H1 (cell line): Measurements from ENCODE around the gene CNDP1. TPM values are rescaled to one million over a fixed set of nuclear protein-coding genes. Genes with fewer than 3 reads are reported as not detected.

Source experiments
- CTCF ChIA-PET: fragments of 300-600 bp; sonication (Branson Sonifier 250); formaldehyde crosslinking; loops from one replicate; lab custom pipeline; 2021; ENCODE audit not compliant: partially characterized antibody; lab: Charles Lee
- POLR2A ChIA-PET: fragments of 300-600 bp; sonication (Branson Sonifier 250); formaldehyde crosslinking; loops from one replicate; lab custom pipeline; 2021; ENCODE audit warnings: inconsistent platforms; ENCODE audit not compliant: partially characterized antibody; lab: Charles Lee
- DNase-seq, 2 experiments: peaks; one replicate each; pipeline versions ENCODE4 v3.0.0 to v3.0.0-alpha.2; 2010 to 2022; ENCODE audit warnings: low spot score in 2 of 2, low read depth in 1 of 2, mixed read lengths in 1 of 2
- FAIRE-seq: peaks from 2 replicates; lab custom pipeline; 2011; peaks lifted over from hg19 to GRCh38; lab: Jason Lieb, UNC
- H2AFZ ChIP-seq: 2 replicates; pipeline ENCODE4 v1.8.1; 2012; ENCODE audit warnings: low read length, inconsistent platforms
- H2AK5ac ChIP-seq: 2 replicates; pipeline ENCODE4 v1.6.1; 2013; ENCODE audit warnings: low read depth, low read length
- H2BK120ac ChIP-seq: replicated peaks from 2 replicates; pipeline ENCODE3; 2013; ENCODE audit warnings: low read depth, low read length, inconsistent platforms
- H2BK12ac ChIP-seq: 2 replicates; pipeline ENCODE4 v1.6.1; 2013; ENCODE audit warnings: low read depth, low read length
- H2BK15ac ChIP-seq: 2 replicates; pipeline ENCODE4 v1.6.1; 2013; ENCODE audit warnings: low read length
- H2BK20ac ChIP-seq: 2 replicates; pipeline ENCODE4 v1.6.1; 2013; ENCODE audit warnings: low read length
- H2BK5ac ChIP-seq: 2 replicates; pipeline ENCODE4 v1.6.1; 2013; ENCODE audit warnings: low read depth, low read length
- H3K14ac ChIP-seq: 2 replicates; pipeline ENCODE4 v1.6.1; 2013; ENCODE audit warnings: inconsistent platforms; ENCODE audit not compliant: insufficient read length
- H3K18ac ChIP-seq: 2 replicates; pipeline ENCODE4 v1.6.1; 2013; ENCODE audit warnings: low read length; ENCODE audit errors: extremely low read depth
- H3K23ac ChIP-seq: 2 replicates; pipeline ENCODE4 v1.6.1; 2013; ENCODE audit warnings: inconsistent platforms; ENCODE audit not compliant: insufficient read length
- H3K23me2 ChIP-seq: 2 replicates; pipeline ENCODE4 v1.6.1; 2013; ENCODE audit warnings: low read depth, low read length
- H3K27ac ChIP-seq: 2 replicates; pipeline ENCODE4 v1.6.1; 2011; ENCODE audit warnings: low read depth, low read length, inconsistent platforms
- H3K27me3 ChIP-seq, 4 experiments: replicated peaks in 1 of 4; 1 replicate in 1 of 4; 2 replicates in 3 of 4; pipeline versions ENCODE4 v1.6.1 to v1.8.1; 2011 to 2013; ENCODE audit warnings: low read length in 3 of 4, mild to moderate bottlenecking in 3 of 4, inconsistent platforms in 2 of 4, mixed read lengths in 2 of 4, moderate library complexity in 1 of 4; ENCODE audit not compliant: control insufficient read depth in 3 of 4, insufficient read depth in 3 of 4; ENCODE audit errors: extremely low read depth in 1 of 4
- H3K36me3 ChIP-seq, 4 experiments: 2 replicates each; pipeline versions ENCODE4 v1.6.1 to v1.8.1; 2011 to 2013; ENCODE audit warnings: mild to moderate bottlenecking in 4 of 4, low read length in 3 of 4, moderate library complexity in 2 of 4, control low read depth in 1 of 4, inconsistent platforms in 1 of 4; ENCODE audit not compliant: insufficient read depth in 4 of 4, control insufficient read depth in 2 of 4
- H3K4ac ChIP-seq: replicated peaks from 2 replicates; pipeline ENCODE3; 2013; ENCODE audit warnings: low read length, low read depth, mixed read lengths, inconsistent platforms; ENCODE audit not compliant: insufficient read length
- H3K4me1 ChIP-seq, 4 experiments: replicated peaks in 1 of 4; 1 replicate in 1 of 4; 2 replicates in 3 of 4; pipeline versions ENCODE4 v1.6.1 to v1.8.1; 2011 to 2013; ENCODE audit warnings: low read length in 3 of 4, inconsistent platforms in 2 of 4, mixed read lengths in 1 of 4; ENCODE audit not compliant: insufficient read depth in 4 of 4, control insufficient read depth in 3 of 4
- H3K4me2 ChIP-seq, 2 experiments: 2 replicates each; pipeline versions ENCODE4 v1.6.1 to v1.8.1; 2011 to 2013; ENCODE audit warnings: low read depth in 2 of 2, low read length in 2 of 2, control low read depth in 1 of 2, inconsistent platforms in 1 of 2, mild to moderate bottlenecking in 1 of 2; ENCODE audit not compliant: insufficient read depth in 1 of 2
- H3K4me3 ChIP-seq, 4 experiments: fragments of 200-600, 300-600 bp in 1 of 4; sonication (generic), shearing (Covaris generic), sonication (Bioruptor Twin) in 1 of 4; 2 replicates each; pipeline versions ENCODE4 v1.5.1 to v1.8.1; 2011 to 2016; ENCODE audit warnings: low read length in 4 of 4, low read depth in 3 of 4, control low read depth in 2 of 4, inconsistent platforms in 2 of 4, mild to moderate bottlenecking in 2 of 4, mixed read lengths in 1 of 4, moderate library complexity in 1 of 4; ENCODE audit not compliant: insufficient read depth in 2 of 4; ENCODE audit errors: extremely low read depth in 1 of 4
- H3K56ac ChIP-seq: replicated peaks from 2 replicates; pipeline ENCODE3; 2013; ENCODE audit warnings: low read depth, mild to moderate bottlenecking, mixed read lengths, low read length, inconsistent platforms; ENCODE audit not compliant: insufficient read length
- H3K79me1 ChIP-seq: 2 replicates; pipeline ENCODE4 v1.6.1; 2013; ENCODE audit warnings: low read depth, low read length, control low read depth
- H3K79me2 ChIP-seq, 2 experiments: 2 replicates each; pipeline versions ENCODE4 v1.6.1 to v1.8.1; 2012 to 2013; ENCODE audit warnings: low read length in 2 of 2, mild to moderate bottlenecking in 2 of 2, inconsistent platforms in 1 of 2; ENCODE audit not compliant: insufficient read depth in 2 of 2, control insufficient read depth in 1 of 2
- H3K9ac ChIP-seq, 4 experiments: replicated peaks in 1 of 4; 1 replicate in 1 of 4; 2 replicates in 3 of 4; pipeline versions ENCODE4 v1.6.1 to v1.8.1; 2011 to 2013; ENCODE audit warnings: low read depth in 3 of 4, low read length in 3 of 4, control low read depth in 2 of 4, mild to moderate bottlenecking in 2 of 4, moderate library complexity in 2 of 4, inconsistent platforms in 1 of 4; ENCODE audit errors: extremely low read depth in 1 of 4
- H3K9me3 ChIP-seq, 2 experiments: 2 replicates each; pipeline versions ENCODE4 v1.6.1 to v1.8.1; 2012 to 2013; ENCODE audit warnings: mild to moderate bottlenecking in 2 of 2, moderate library complexity in 2 of 2, control low read depth in 1 of 2, inconsistent platforms in 1 of 2, low read depth in 1 of 2, low read length in 1 of 2, mixed read lengths in 1 of 2; ENCODE audit not compliant: insufficient read depth in 2 of 2
- H4K20me1 ChIP-seq, 2 experiments: replicated peaks in 1 of 2; 2 replicates each; pipeline versions ENCODE3 to v1.8.1; 2011 to 2013; ENCODE audit warnings: inconsistent platforms in 2 of 2, low read length in 2 of 2, mild to moderate bottlenecking in 1 of 2; ENCODE audit not compliant: insufficient read depth in 2 of 2, control insufficient read depth in 1 of 2
- H4K5ac ChIP-seq: 2 replicates; pipeline ENCODE4 v1.6.1; 2013; ENCODE audit warnings: low read length, low read depth, mixed read lengths, inconsistent platforms; ENCODE audit not compliant: insufficient read length
- H4K8ac ChIP-seq: 2 replicates; pipeline ENCODE4 v1.8.0; 2013; ENCODE audit warnings: mild to moderate bottlenecking, moderate library complexity, low read length, inconsistent platforms; ENCODE audit not compliant: insufficient read depth; ENCODE audit errors: extremely low read depth
- H4K91ac ChIP-seq: replicated peaks from 2 replicates; pipeline ENCODE3; 2013; ENCODE audit warnings: low read length, mixed read lengths, inconsistent platforms; ENCODE audit not compliant: insufficient read length
- BACH1 ChIP-seq: IDR thresholded peaks from 2 replicates; pipeline ENCODE4 v1.6.1; 2012; ENCODE audit warnings: low read length, improper control_type of control experiment
- CTBP2 ChIP-seq: IDR thresholded peaks from 2 replicates; pipeline ENCODE4 v1.7.0; 2011; ENCODE audit warnings: borderline replicate concordance, mild to moderate bottlenecking, moderate library complexity, mixed read lengths, low read length; ENCODE audit not compliant: insufficient read depth, insufficient read length
- E2F6 ChIP-seq: IDR thresholded peaks from 2 replicates; pipeline ENCODE4 v1.6.1; 2012; ENCODE audit warnings: inconsistent platforms
- RAD21 ChIP-seq, 2 experiments: IDR thresholded peaks in 1 of 2; conservative IDR thresholded peaks in 1 of 2; 2 replicates each; pipeline ENCODE4 v1.6.1; 2011; ENCODE audit warnings: low read depth in 2 of 2, low read length in 2 of 2, improper control_type of control experiment in 1 of 2, inconsistent platforms in 1 of 2, mild to moderate bottlenecking in 1 of 2, moderate library complexity in 1 of 2
- RNF2 ChIP-seq: fragments of 200-900, 300-1000 bp; sonication (generic); IDR thresholded peaks from 2 replicates; pipeline ENCODE4 v1.7.1; 2016; ENCODE audit warnings: borderline replicate concordance, low read depth, mild to moderate bottlenecking, antibody characterized with exemption, low read length; ENCODE audit not compliant: poor library complexity, severe bottlenecking; ENCODE audit errors: missing control alignments
- RXRA ChIP-seq: IDR thresholded peaks from 2 replicates; pipeline ENCODE4 v1.6.1; 2011; ENCODE audit warnings: low read depth, mild to moderate bottlenecking, low read length, moderate library complexity; ENCODE audit not compliant: insufficient read depth
- WGBS, 2 experiments: shearing (Covaris generic) in 1 of 2; methylation state at CpG; one replicate each; pipeline versions ENCODE4 v1.1.6 to v1.1.7; 2013 to 2015; ENCODE audit warnings: low lambda C conversion rate in 2 of 2, mixed read lengths in 2 of 2, inconsistent platforms in 1 of 2, low coverage in 1 of 2, missing lambda C conversion rate in 1 of 2; ENCODE audit not compliant: insufficient replicate concordance in 2 of 2, insufficient coverage in 1 of 2, insufficient read length in 1 of 2; ENCODE audit errors: extremely low coverage in 1 of 2, missing lambda C conversion rate in 1 of 2; 5-methylcytosine and 5-hydroxymethylcytosine counted together
- polyA plus RNA-seq, 7 experiments: library from polyadenylated mRNA; depleted of rRNA in 3 of 7; stranded (reverse) in 5 of 7; unstranded in 2 of 7; fragments of >200 nt in 5 of 7; fragments of 200-250 nt in 2 of 7; gene quantifications; 1 replicate in 5 of 7; 2 replicates in 1 of 7; 4 replicates in 1 of 7; pipeline versions ENCODE4 v1.2.1 to v1.2.3, GENCODE V29; 2011 to 2013; ENCODE audit warnings: missing spikeins in 2 of 7, mixed read lengths in 2 of 7
- total RNA-seq: library from RNA; stranded (reverse); fragmentation: NEBNext Ultra II Directional; extraction: Animal tissue kit (Norgen Biotek cat#: 25700); gene quantifications from 2 replicates; pipeline ENCODE4 v1.2.1, GENCODE V29; 2021
- TF ChIP-seq, protein P1 (sequence below): IDR thresholded peaks from 2 replicates; pipeline ENCODE4 v1.6.1; 2012; ENCODE audit warnings: low read length, inconsistent platforms

The CNDP1 gene
- total and polyA plus RNA-seq, 2 of the 8 experiments (the other 6 are each of a cell fraction or from before 2014, with no cell fraction given) = 0.09 TPM; not detected in 1

GRCh38 chr18:74622072-74622471 is 87.8 kb downstream of the CNDP1 start:
- no peak overlapping the region for H3K56ac ChIP-seq
- no peak overlapping the region for H3K18ac ChIP-seq
- no peak overlapping the region for H3K23ac ChIP-seq
- CTCF ChIA-PET = interaction anchor here (0.6 kb wide), 2 partner anchors 359 to 510 kb away, joined by 3 read pairs; no protein-coding TSS in a partner anchor
- 84% methylated on average over 9 of the region's 9 CpGs; no CpG with 5 or more reads in 1 of the 2 experiments for WGBS, 2 experiments
- H4K5ac ChIP-seq = no peak overlapping the region
- H2BK20ac ChIP-seq = no peak overlapping the region
- no peak overlapping the region for H2AFZ ChIP-seq
- H4K91ac ChIP-seq = no peak overlapping the region
- DNase-seq = no peak
- no peaks in the 10 kb centered on the region; a peak in 1 of 8 replicates for H3K36me3 ChIP-seq
- H3K9me3 ChIP-seq = no peaks in the 10 kb centered on the region
- no peak overlapping the region for H4K8ac ChIP-seq
- POLR2A ChIA-PET = interaction anchor here (0.7 kb wide), 1 partner anchor 614 kb away, joined by 4 read pairs; no protein-coding TSS in a partner anchor
- no peak overlapping the region for H3K4me3 ChIP-seq
- no peaks in the 10 kb centered on the region for H3K27me3 ChIP-seq
- H4K20me1 ChIP-seq = peaks cover 0 to 6% of the 10 kb centered on the region in 2 experiments
- no peak overlapping the region; a peak in 1 of 4 replicates for H3K4me2 ChIP-seq
- peak overlapping the region; percentile 100; the same call in 1 of the 2 replicates for H2AK5ac ChIP-seq
- H3K9ac ChIP-seq = no peak overlapping the region
- H3K4me1 ChIP-seq = peaks cover 4 to 11% (median 11%) of the 10 kb centered on the region in 4 experiments
- H3K14ac ChIP-seq = no peak overlapping the region
- H2BK120ac ChIP-seq = no peak overlapping the region
- FAIRE-seq = no peak
- H3K27ac ChIP-seq = no peak overlapping the region
- H2BK5ac ChIP-seq = no peak overlapping the region
- H2BK12ac ChIP-seq = peak overlapping the region; percentile 19; the same call in 1 of the 2 replicates
- H3K79me1 ChIP-seq = peaks cover 5% of the 10 kb centered on the region; the same call in 1 of the 2 replicates
- H3K79me2 ChIP-seq = peaks cover under 1 to 6% of the 10 kb centered on the region in 2 experiments; a peak in 2 of 4 replicates
- no peak overlapping the region for H3K4ac ChIP-seq
- H3K23me2 ChIP-seq = peaks cover 6% of the 10 kb centered on the region; the same call in 1 of the 2 replicates
- H2BK15ac ChIP-seq = no peak overlapping the region
- TF ChIP-seq E2F6 (no peak), BACH1 (no peak), RAD21 (IDR thresholded peaks at IDR 0.05 in 1 of 2, conservative IDR thresholded peaks at IDR 0.05 in 1 of 2; ENCODE audit: low read depth in 2 of 2, low read length in 2 of 2) (no peak), RNF2 (no peak), CTBP2 (no peak), RXRA (no peak)
- TF ChIP-seq, protein P1, sequence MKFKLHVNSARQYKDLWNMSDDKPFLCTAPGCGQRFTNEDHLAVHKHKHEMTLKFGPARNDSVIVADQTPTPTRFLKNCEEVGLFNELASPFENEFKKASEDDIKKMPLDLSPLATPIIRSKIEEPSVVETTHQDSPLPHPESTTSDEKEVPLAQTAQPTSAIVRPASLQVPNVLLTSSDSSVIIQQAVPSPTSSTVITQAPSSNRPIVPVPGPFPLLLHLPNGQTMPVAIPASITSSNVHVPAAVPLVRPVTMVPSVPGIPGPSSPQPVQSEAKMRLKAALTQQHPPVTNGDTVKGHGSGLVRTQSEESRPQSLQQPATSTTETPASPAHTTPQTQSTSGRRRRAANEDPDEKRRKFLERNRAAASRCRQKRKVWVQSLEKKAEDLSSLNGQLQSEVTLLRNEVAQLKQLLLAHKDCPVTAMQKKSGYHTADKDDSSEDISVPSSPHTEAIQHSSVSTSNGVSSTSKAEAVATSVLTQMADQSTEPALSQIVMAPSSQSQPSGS = no peak
